A549 (cell line): ENCODE measurements around the gene BDNF.

Experiments used
- EP300 ChIP-seq, 2 experiments: fragments of >200 bp; sonication (Bioruptor Twin); formaldehyde crosslinking; IDR thresholded peaks; 2 replicates in 1 of 2; 3 replicates in 1 of 2; pipeline ENCODE4 v1.6.1; 2016 to 2017
- POLR2A ChIP-seq: IDR thresholded peaks from 2 replicates; pipeline ENCODE4 v1.6.1; 2012; ENCODE audit warnings: mild to moderate bottlenecking, low read length
- RAD21 ChIP-seq, 2 experiments: fragments of >200 bp in 1 of 2; sonication (Bioruptor Twin) in 1 of 2; formaldehyde crosslinking in 1 of 2; IDR thresholded peaks in 1 of 2; conservative IDR thresholded peaks in 1 of 2; 2 replicates in 1 of 2; 3 replicates in 1 of 2; pipeline ENCODE4 v1.6.1; 2012 to 2018; ENCODE audit warnings: inconsistent platforms in 1 of 2
- TF ChIP-seq, protein P1 (sequence below): fragments of >200 bp; sonication (Bioruptor Twin); formaldehyde crosslinking; IDR thresholded peaks from 3 replicates; pipeline ENCODE4 v1.6.1; 2016
- TF ChIP-seq, protein P2 (sequence below): fragments of 250-450 bp; sonication (Bioruptor Pico); IDR thresholded peaks from 2 replicates; pipeline ENCODE4 v1.5.0; 2021; ENCODE audit warnings: mild to moderate bottlenecking, moderate library complexity, borderline replicate concordance
- TF ChIP-seq, protein P3 (sequence below): fragments of 450-650 bp; IDR thresholded peaks from 2 replicates; pipeline ENCODE4 v1.6.1; 2014; ENCODE audit warnings: antibody characterized with exemption

DNA sequence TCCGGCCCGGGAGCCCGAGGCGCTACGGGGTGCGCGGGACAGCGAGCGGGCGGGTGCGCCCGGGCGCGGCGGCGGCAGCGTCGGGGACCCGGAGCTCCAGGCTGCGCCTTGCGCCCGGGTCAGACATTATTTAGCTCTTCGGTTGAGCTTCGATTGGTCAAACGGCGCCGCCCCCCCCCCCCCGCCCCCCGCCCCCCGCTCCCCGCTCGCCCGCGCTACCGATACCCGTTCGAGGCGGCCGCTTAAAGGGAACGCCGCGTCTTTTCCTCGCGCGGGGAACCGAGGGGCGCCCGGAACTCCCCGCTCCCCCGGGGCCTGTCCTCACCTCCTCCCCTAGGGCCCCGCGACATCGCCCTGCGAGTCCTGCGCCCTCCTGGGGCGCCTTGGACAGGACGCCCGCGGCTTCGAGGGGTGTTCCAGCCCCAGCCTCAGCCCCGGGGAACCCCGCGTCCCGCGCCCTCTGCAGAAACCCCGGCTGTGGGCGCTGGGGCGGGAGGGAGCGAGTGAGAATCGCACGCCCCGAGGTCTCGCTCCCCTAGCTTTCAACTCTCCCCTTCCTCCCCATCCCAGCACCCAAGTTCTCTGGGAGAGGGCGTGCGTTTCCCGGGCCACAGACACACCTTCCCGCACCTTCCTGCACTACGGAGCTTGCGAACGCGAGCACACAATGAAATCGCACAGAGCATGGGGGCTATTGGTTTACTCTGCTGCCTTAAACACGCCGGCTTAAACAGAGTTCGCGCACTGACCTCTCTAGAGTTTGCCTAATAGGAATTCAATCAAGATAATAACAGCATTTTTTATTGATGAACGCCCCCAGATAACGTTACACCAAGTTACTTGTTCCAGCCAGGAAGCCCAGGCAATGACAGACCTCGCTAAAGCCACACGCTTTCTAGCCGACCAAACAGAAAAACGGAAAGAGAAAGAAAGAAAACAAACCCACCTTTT lies at the start of gene BDNF:
- TF ChIP-seq, protein P1, sequence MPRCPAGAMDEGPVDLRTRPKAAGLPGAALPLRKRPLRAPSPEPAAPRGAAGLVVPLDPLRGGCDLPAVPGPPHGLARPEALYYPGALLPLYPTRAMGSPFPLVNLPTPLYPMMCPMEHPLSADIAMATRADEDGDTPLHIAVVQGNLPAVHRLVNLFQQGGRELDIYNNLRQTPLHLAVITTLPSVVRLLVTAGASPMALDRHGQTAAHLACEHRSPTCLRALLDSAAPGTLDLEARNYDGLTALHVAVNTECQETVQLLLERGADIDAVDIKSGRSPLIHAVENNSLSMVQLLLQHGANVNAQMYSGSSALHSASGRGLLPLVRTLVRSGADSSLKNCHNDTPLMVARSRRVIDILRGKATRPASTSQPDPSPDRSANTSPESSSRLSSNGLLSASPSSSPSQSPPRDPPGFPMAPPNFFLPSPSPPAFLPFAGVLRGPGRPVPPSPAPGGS, result 0 out of 3 replicates have a peak, but pooled peaks have one; percentile 15
- TF ChIP-seq POLR2A, result peak; percentile 72
- TF ChIP-seq RAD21 (conservative IDR thresholded peaks at IDR 0.05 in 1 of 2, IDR thresholded peaks at IDR 0.05 in 1 of 2), result no peak
- TF ChIP-seq, protein P2, sequence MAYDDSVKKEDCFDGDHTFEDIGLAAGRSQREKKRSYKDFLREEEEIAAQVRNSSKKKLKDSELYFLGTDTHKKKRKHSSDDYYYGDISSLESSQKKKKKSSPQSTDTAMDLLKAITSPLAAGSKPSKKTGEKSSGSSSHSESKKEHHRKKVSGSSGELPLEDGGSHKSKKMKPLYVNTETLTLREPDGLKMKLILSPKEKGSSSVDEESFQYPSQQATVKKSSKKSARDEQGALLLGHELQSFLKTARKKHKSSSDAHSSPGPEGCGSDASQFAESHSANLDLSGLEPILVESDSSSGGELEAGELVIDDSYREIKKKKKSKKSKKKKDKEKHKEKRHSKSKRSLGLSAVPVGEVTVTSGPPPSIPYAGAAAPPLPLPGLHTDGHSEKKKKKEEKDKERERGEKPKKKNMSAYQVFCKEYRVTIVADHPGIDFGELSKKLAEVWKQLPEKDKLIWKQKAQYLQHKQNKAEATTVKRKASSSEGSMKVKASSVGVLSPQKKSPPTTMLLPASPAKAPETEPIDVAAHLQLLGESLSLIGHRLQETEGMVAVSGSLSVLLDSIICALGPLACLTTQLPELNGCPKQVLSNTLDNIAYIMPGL, result no peak
- TF ChIP-seq, protein P3, sequence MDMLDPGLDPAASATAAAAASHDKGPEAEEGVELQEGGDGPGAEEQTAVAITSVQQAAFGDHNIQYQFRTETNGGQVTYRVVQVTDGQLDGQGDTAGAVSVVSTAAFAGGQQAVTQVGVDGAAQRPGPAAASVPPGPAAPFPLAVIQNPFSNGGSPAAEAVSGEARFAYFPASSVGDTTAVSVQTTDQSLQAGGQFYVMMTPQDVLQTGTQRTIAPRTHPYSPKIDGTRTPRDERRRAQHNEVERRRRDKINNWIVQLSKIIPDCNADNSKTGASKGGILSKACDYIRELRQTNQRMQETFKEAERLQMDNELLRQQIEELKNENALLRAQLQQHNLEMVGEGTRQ, result no peak
- TF ChIP-seq EP300 (IDR thresholded peaks at IDR 0.05), result no peak
